B cell (primary cell): Measurements from ENCODE around the gene HBG2.

ENCODE experiments used
- EZH2 ChIP-seq: IDR thresholded peaks from 2 replicates; pipeline ENCODE4 v1.6.1; 2012; ENCODE audit warnings: borderline replicate concordance, low read depth, mild to moderate bottlenecking, moderate library complexity, low read length; ENCODE audit not compliant: insufficient read depth, poor library complexity, severe bottlenecking
- TF ChIP-seq, protein P1 (sequence below): fragments of 200-600 bp; IDR thresholded peaks from one replicate; pipeline ENCODE4 v1.8.0; 2022; ENCODE audit warnings: antibody characterized with exemption, mild to moderate bottlenecking

GRCh38 chr11:5303626-5304025, 49.0 kb upstream of the HBG2 start:
- TF ChIP-seq, protein P1, sequence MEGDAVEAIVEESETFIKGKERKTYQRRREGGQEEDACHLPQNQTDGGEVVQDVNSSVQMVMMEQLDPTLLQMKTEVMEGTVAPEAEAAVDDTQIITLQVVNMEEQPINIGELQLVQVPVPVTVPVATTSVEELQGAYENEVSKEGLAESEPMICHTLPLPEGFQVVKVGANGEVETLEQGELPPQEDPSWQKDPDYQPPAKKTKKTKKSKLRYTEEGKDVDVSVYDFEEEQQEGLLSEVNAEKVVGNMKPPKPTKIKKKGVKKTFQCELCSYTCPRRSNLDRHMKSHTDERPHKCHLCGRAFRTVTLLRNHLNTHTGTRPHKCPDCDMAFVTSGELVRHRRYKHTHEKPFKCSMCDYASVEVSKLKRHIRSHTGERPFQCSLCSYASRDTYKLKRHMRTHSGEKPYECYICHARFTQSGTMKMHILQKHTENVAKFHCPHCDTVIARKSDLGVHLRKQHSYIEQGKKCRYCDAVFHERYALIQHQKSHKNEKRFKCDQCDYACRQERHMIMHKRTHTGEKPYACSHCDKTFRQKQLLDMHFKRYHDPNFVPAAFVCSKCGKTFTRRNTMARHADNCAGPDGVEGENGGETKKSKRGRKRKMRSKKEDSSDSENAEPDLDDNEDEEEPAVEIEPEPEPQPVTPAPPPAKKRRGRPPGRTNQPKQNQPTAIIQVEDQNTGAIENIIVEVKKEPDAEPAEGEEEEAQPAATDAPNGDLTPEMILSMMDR = no peak
- no peak for TF ChIP-seq EZH2
